ENCODE results near the gene TMEM156.

GRCh38 chr4:38928568-38928967 lies 103.6 kb downstream of the TMEM156 start:
- TF ChIP-seq POLR2A (IDR thresholded peaks at IDR 0.05) = no peak
- no peak for TF ChIP-seq CTCF (IDR thresholded peaks at IDR 0.05)
- no peak for TF ChIP-seq POLR2AphosphoS5 (IDR thresholded peaks at IDR 0.05)

All from breast epithelium (tissue), 3 donors.